NCI-H2171 (cell line): Measurements from ENCODE around the gene GADD45G.

Experiments used
- DNase-seq: peaks from one replicate; lab custom pipeline; 2025; lab: John Stamatoyannopoulos, UW

The GADD45G gene

DNA sequence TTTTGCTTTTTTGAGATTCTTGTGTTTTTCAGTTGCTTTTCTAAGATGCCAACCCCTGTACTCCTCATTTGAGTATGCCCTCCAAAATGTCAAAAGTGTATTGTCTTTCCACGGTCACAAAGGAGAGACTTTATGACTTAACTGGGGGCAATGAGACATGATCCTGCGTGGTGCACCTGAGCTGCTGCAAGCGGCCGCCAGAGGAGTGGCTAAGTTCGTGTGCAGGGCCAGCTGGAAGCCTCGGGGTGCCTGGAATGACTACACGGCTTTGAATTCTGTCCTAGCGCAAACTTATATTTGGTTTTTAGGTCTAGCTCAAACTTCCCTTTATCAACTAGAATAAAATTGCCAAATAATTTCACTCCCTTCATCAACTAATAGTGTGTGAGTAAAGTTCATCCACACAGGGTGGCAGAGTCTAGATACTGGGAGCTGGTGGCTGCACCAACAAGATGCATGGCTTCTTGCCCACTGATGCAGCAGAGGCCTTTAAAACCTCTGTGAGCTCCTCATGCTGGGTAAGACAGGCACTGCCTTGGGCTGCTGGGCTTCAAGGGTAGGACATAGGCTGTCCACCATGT, 4.7 kb downstream of the GADD45G start:
- no peak for DNase-seq

DNA sequence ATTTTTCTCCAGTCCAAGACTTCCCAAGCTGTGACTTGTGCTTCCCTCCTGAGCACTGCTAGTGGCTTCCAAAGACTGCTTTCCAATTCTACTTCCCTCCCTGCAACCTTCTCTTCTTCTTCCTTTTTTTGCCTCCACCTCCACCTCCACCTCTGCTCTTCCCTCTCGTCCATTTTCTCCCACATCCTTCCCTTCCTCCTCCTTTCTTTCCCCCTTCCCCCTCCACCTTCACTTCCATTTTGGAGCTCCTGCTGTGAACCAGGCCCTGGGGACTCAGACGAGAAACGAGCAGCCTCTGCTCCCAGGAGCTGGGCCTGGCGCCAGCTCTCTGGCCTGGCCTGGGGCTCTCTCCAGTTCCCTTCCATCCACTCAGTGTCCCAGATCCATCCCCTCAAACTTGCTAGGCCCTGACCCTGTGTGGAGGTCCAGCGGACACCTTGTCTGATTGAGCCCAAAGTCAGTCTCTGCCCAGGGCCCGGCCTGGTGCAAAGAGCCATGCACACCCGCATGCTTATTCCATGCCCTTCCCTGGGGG, 5.6 kb downstream of the GADD45G start:
- no peak for DNase-seq

DNA sequence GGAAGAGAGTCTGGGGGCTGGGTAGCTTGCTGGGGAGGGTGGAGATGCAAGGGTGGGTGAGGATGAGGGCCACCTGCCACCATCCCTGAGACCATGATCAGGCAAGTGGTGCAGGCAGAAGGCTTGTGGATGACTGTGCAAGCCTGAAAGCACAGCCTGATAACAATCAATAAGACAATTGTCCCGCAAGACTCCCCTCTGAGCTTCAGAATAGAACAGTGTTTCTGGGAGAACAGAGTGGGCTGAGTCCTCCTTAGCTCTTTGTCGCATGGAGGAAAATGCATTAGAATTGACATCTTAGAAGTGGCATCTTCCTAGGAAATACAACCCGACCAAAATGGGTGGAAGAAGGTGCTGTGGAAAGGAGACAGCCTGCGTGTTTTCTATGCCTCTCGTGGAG, 6.6 kb downstream of the GADD45G start:
- DNase-seq = no peak

DNA sequence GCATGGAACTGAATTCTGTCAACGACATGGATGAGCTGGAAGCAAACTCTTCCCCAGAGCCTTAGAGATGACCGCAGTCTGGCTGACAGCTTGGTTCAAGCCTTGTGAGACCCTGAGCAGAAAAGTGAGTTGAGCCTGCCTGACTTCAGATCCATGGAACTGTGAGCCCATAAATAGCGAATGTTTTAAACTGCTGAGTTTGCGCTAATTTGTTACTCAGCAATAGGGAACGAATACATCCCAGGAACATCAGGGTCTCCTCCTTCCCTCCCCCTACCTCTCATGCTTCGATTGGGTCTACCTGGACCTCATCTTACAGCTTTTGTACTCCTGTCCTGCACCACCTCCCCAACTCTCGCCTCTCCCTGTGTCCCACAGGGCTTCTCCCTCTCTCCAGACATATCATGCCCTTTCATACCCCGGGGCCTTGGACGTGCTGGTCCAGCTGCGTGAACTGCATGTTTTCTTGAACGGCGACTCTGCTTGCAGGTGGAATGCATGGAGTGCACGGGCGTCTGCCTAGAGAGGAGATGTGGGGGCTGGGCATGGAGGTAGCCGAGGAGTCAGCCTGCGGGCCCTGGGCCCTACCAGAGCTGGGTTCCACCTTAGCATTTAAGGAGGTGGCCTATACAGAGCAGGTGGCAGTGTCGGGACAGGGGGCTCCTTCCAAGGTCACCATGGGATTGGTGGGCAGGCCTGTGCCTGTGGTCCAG, 7.9 kb downstream of the GADD45G start:
- no peak for DNase-seq

DNA sequence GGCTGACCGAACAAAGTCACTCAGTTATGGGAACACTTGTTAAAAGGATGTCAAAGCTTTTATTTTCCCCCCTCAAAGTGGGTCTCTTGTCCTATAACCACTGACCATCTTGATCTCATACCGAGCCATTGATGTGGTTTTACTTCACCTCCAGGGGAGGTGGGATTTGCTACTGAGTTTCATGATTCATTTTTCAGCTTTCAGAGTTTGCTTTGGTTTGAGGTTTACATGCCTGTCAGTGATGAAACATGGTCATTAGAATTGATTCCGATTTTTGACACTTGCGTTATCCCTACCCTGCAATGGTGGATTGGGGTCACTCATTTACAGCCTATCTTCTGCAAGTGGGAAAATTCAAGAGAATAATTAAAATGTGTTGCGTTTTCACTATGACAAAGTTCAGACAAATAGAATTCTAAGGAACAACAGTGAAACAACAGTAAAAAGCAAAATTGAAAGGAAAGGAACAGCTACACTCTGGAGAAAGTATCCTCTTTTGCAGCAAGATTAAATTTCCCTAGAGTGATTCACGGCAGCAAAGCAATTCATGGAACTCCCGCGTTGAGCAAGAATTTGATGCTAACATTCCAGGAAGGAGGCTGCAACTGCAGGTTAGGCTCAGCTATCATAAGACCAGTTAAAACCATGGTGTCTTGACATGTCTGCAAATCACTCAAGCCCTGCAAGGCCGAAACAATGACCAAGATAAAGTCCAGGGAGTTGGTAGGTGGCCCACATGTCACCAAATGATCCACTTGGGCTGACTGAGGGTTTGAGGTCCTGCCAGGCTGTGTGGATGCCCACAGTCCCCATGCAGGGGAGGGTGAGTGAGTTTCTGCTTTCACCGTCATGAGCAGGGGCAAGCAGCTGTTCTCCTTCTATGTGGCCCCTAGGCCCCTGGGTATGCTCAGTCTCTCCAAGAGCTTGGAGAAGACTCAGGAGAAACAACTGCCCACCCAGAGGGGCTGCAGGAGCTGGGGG, 9.4 kb downstream of the GADD45G start:
- no peak for DNase-seq

DNA sequence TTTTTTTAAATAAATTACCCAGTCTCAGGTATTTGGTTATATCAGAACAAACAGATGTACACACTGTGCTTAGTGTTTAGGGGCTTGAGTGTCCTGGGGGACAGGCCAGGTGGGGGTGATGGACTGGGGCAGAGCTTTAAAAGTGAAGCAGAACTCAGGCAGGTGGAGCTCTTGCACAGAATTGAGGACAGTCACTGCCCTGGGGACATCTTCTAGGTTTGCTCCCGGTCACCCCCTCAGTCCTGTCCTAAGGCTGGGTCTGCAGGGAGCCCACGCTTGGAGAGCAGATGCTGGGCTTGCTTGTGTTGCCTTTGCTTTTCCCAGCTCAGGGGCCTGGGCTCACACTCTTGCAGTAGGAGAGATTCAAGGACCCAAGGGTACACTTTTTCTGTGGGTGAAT, 10.8 kb downstream of the GADD45G start:
- DNase-seq = no peak

DNA sequence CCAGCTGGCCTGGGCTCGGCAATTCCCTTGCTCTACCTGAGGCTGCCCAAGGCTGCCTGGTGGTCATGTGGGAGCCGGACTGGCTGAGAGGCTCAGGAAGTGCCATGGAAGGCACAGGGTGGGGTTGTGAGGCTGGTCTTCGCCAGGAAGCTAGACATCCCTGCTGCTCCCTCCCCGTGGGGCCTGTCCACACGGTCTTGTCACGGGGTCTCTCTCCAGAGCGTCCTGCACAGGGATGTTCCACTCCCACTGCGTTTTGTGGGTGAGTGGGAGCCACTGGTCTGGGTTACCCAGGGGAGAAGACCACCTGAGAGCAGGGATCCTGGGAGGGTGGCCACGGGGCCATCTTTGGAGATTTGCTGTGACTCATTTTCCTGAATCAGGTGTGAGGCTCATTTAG, 11.6 kb downstream of the GADD45G start:
- no peak for DNase-seq

DNA sequence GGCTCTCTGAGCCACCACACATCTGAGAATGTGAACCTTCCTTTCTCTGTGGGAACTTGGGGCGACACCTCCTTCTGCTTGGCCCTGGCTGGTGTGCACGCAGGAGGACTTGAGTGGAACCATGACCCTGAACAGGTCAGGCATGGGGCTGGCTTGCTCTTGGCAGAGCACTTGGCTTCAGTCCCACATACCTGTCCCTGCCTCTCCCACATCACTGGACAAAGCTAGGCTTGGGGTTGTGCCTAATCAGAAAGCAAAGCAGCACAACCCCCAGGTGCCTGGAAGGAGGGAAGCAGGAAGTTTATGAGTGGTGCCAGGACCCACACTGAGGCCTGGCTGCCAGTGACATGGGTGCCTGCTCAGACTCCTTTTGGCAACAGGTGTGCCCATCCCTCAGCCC, 13.2 kb downstream of the GADD45G start:
- no peak for DNase-seq

DNA sequence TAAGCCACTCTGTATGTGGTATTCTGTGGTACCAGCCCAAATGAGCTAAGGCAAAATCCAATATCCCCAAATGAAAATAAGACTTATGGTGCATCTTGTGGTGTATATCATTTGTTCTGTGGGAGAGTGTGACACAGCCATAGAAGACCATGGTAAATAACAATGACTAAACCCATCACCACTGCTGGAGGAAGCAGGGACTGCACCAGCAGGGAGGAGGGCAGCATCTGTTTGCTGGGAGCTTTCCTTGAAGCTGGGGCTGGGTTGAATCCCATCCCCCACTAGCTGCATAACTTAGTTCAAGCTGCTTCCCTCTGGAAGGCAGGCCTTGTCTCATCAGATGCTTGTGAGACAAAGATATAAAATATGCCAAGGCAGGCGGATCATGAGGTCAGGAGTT, 14.2 kb downstream of the GADD45G start:
- no peak for DNase-seq

DNA sequence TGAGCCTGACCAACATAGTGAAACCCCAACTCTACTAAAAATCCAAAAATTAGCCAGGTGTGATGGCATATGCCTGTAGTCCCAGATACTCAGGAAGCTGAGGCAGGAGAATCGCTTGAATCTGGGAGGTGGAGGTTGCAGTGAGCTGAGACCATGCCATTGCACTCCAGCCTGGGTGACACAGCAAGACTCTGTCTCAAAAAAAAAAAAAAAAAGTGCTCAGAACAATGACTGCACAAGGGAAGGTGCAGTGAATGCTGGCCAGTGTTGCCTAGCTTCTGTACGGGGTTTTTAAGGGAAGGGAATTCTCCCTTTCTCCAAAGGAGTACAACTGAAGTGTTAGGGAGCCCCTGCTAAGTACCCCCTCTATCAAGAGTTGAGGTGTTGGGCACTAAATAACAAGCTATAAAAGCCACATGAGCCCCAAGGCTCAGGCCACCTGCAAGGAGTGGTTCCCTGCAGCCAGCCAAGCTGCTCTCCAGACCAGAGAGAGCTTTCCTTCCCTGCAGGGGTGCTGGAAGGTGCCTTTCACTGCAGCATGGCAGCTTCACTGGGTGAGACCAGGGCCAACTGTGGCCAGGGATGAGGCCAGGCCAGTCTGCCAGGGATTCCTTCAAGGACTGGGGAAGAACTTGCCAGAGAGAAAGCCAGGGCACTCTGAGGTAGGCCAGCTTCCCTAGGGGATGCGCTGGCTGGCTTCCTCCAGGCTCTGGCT, 14.8 kb downstream of the GADD45G start:
- no peak for DNase-seq

DNA sequence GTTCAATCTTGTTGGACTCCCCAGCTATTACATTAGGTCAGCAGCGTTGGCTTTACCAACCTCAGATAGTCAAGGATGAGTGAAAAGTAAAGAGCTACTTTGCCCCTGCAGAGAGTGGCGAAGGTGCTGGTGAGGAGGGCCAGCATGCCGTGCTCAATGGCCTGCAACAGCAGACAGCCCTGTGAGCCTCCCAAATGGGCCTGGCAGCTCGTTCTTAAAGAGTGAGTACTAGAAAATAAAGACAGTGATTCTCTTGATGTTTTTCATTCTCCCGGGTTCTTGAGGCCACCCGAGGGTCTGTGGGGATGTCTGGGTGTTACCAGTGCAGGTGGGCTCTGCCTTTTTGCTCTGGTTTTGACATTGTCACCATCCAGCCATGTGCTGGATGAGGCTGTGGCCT, 16.2 kb downstream of the GADD45G start:
- DNase-seq = no peak

DNA sequence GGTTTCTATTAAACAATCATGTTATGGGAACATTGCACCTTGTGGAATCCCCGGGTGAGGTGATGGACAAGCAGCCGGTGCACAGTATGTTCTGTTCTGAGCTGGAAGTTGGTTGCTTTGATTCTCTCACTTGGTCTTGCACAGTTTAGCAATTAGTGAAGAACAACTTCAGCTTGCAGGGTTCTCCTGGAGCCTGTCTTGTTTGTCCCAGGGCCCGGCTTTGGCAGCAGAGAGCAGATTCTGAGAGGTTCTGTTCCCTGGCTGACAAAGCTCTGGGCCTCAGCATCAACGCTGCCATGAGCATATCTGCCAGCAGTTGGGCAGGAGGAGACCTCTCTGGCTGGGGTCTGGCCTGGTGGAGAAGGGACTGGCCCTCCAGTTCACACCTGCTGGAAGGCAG, 16.9 kb downstream of the GADD45G start:
- no peak for DNase-seq

DNA sequence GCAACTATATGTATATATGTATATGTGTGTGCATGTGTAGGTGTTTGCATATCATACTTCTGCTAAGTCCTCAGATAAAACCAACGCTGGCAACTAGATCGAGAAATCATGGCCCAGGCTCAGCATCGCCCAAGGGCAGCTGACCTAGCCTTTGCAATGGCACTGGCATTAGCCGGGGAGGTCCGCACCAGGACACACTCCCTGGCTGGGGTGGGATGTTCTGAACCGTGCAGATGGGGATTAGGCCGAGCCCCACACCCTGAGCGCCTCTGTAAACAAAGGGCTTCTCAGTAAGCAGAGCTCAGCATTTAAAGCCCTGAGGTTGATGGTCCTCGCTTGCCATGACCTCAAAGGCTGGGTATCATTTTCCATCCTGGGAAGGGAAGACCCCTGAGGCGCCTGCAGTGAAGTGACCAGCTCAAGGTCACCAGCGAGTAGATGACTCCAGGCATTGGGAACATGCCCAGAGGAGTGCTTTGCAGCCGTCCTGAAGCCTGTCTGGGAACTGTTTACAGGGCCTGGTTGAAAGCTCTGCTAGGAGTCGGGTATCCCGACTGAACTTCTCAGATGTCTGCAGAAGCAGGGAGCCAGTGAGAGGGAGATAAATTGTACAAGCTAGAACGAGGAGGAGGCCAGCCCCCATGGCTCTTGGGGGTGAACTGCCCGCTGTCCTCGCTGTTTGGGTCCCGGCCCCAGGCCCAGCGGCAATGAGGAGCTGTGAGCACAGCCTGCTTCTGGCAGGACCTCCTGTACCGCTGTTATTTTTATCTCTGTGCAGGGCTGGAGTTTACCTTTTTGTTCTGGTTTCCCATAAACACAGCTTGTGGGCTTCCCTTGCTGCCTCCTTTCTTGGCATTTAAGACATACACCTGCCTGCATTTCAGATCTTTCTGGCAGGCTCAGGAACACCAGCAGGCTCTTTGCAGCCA, 18.4 kb downstream of the GADD45G start:
- DNase-seq = no peak

DNA sequence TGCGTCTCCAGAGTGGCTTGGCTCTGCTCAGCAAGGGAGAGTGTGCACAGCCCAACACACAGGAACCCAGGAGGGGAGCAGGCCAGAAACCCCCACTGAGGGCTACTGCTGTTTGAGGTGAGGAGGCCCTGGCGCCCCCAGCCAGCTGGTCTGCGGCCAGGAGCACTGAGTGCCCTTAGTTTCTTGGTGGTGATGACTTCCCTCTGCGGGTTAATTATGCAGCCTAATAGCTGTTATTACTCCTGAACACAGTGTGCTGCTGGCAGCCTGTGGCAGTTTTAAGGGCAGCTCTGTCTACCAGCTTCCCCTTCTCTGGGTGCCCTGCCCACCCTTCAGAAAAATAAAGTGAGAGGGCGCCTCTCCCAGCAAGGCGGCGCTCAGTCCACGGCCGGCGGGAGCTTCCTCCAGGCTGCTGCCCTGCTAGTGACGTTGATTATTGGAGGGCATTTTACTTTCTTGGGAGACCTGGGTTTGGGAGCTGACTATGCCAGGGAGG, 19.2 kb downstream of the GADD45G start:
- no peak for DNase-seq

DNA sequence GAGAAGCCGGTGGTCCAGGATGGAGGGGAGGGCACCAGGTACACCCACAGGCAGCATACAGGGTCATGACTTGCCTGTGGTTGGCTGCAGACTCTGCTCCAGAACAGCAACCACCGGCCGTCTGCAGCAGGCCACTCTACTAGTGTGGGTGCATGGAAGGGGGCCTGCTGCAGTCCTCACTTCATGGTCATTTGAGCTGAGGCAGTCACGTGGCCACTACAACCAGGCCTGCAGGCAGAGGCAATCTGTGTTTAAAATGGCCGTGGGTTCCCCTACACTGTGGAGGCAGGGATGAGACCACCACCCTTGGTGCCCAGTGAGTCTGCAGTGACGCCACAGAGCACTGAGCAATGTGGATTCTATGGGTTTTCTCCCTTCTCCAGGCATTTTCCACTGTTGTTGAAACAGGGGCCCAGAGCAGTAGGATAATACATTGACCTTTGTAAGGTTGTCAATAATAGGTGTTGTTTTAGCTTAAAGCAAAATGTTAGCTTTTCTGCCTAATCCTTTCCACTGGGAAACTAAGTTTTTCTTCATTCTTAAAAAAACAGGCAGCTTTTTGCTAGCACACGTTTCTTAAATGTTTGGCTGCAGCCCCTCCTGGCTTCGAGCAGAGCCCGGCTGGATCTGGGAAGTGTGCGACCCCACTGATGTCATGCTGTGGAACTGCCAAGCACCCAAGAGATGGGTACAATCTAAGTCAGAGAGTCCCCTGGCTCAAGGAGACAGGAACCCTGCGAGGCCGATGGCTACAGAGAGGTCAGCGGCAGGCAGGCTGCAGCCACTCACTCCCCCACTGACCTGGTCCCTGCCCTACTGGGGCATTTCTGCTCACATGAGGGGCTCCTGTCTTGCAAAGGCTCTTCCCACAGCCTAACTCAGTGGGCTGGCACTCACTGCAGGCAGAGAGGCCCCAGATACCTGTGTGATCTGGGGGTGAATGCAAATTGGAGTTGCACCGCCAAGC, 21.2 kb downstream of the GADD45G start:
- no peak for DNase-seq

DNA sequence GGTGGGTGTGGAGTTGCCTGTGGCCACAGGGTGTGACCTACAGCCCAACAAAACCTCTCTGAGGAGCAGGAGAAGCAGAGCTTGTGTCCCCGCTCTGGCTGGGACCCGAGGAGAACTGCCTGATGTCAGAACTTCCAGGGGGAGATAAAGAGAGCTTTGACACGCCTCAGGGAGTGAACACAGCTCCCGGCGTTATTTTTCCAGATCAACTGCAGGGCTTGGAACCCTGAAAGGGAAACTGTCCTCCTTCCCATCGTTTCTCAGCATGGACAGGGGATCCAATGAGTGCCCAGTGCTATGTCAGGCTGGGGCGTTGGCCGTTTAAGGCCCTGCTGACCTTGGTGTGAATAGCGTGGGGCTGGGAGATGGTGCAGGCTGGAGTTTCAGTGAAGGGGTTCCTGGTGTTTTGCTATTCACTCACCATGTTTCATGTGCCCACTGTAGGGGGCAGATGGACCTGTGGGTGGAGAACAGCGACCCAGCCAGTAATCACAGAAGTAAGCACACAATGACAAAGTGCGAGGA, 22.0 kb downstream of the GADD45G start:
- DNase-seq = no peak

DNA sequence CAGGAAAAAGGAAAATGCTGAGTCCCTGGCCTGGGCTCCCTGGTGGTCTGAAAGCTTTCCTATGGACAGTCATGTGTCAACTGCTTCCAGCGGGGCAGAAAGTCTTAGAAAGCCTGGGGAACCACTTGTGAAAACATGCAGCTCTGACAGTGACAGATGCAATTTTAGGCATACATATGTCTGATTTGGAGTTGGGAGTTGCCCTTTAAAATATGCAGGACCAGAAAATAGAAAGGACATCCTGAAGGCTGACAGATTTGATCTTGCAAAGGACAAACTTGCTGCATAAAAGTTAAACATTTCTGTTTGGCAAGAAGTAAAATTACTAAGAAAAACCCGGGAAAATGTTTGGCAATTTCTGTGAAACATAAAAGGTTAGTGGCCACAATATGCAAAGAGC, 23.8 kb downstream of the GADD45G start:
- DNase-seq = no peak

DNA sequence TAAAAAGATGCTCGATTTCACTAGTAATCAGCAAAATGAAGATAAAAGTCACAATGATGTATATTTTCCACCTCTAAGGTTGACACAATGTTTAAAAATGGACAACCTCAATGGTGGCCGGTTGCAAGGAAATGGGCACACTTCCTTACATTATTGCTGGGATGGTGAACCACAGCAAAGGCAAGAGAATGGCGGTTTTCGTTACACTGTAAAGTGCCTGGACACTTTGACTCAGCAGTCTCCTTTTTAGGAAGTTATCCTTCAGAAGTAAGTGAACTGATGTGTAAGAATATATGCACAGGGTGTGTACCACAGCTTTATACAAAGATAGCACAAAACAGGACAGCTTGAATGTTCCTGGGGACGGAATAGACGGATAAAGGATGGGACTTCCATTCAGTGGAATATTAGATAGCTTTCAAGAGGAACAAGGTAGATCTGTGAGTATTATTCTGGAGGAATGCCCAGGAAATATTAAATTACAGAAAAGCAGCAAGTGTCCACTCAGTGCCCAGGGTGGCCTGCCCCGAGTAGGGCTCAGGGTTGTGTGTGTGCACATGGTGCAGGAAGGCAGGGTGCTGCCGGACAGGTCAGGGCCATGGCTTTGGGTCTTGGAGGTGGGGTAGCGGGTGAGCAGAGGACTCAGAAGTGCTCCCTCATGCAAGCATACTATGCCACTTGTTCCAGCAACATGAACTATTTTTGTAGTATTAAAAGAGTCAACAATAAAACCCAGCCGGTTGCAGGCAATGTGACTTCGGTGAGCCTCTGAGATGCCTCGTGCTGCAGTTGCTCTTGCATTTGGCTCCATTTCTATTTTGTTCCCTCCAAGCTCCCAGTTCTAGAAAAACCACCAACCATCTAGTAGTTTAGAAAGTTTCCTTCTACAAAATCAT, 24.5 kb downstream of the GADD45G start:
- no peak for DNase-seq
